Uterus (tissue), 4 donors: ENCODE data around the gene FAM110A. TPM values are rescaled to one million over a fixed set of nuclear protein-coding genes. Genes with fewer than 3 reads are reported as not detected.

Experiments used
- DNase-seq, 2 donors: peaks; one replicate each; pipeline ENCODE4 v3.0.0-alpha.2; 2019 to 2020
- H3K27ac ChIP-seq, 2 donors: fragments of 200-600 bp; sonication (generic); 1 replicate in 1 of 2; 2 replicates in 1 of 2; pipeline ENCODE4 v1.5.1; 2016 to 2018
- H3K27me3 ChIP-seq, 2 donors: fragments of 200-600 bp; sonication (generic); one replicate each; pipeline ENCODE4 v1.5.1; 2018 to 2019; ENCODE audit warnings: control low read depth in 1 of 2
- H3K36me3 ChIP-seq, 2 donors: fragments of 200-600 bp; sonication (generic); one replicate each; pipeline ENCODE4 v1.5.1; 2019; ENCODE audit warnings: control low read depth in 1 of 2
- H3K4me1 ChIP-seq, 2 donors: fragments of 200-600 bp; sonication (generic); one replicate each; pipeline ENCODE4 v1.5.1; 2018 to 2019; ENCODE audit warnings: control low read depth in 1 of 2
- H3K4me3 ChIP-seq, 2 donors: fragments of 200-600 bp; sonication (generic); 1 replicate in 1 of 2; 2 replicates in 1 of 2; pipeline ENCODE4 v1.5.1; 2018 to 2019; ENCODE audit warnings: mild to moderate bottlenecking in 1 of 2
- H3K9me3 ChIP-seq, 2 donors: fragments of 200-600 bp; sonication (generic); one replicate each; pipeline ENCODE4 v1.5.1; 2019; ENCODE audit warnings: control low read depth in 1 of 2
- CTCF ChIP-seq, 4 experiments: fragments of 200-600 bp in 2 of 4; fragments of 450-650 bp in 2 of 4; sonication (generic) in 2 of 4; IDR thresholded peaks; one replicate each; pipeline ENCODE4 v1.5.1; 2016 to 2019; ENCODE audit warnings: antibody characterized with exemption in 4 of 4, mild to moderate bottlenecking in 2 of 4, moderate library complexity in 1 of 4
- POLR2A ChIP-seq, 2 donors: fragments of 450-650 bp; IDR thresholded peaks; one replicate each; pipeline ENCODE4 v1.6.1; 2016; ENCODE audit warnings: antibody characterized with exemption in 2 of 2, mild to moderate bottlenecking in 1 of 2, moderate library complexity in 1 of 2
- intact Hi-C: fragments of 100-400 bp; cut with DNase I; formaldehyde crosslinking; loops from one replicate; pipeline ENCODE4 v1.15.1; 2023; ENCODE audit warnings: low total_unique reads
- total RNA-seq, 4 donors: library from RNA; depleted of rRNA in 3 of 4; stranded (reverse); fragments of >200 nt in 3 of 4; gene quantifications; one replicate each; pipeline versions ENCODE4 v1.1.0 to v1.2.4, GENCODE V29; 2014 to 2023
- donor health status: DM: yes; HTN: yes; CAD: no.

Gene FAM110A
- total RNA-seq, 4 donors from 2014 or later = 0.59 to 6.2 (median 4.0) TPM

GRCh38 chr20:830011-830521 lies 3.4 kb upstream of the FAM110A start:
- H3K9me3 ChIP-seq = no peaks in the 10 kb centered on the region
- H3K36me3 ChIP-seq = no peaks in the 10 kb centered on the region
- peaks cover 0 to 4% of the 10 kb centered on the region in 2 donors for H3K4me1 ChIP-seq
- TF ChIP-seq CTCF (IDR thresholded peaks at IDR 0.05) (no peak), POLR2A (IDR thresholded peaks at IDR 0.05) (no peak)
- H3K4me3 ChIP-seq = no peak overlapping the region
- intact Hi-C loops = no loop called here
- H3K27me3 ChIP-seq = no peaks in the 10 kb centered on the region
- DNase-seq = no peak
- no peak overlapping the region for H3K27ac ChIP-seq

GRCh38 chr20:831251-831650 lies 2.3 kb upstream of the FAM110A start:
- intact Hi-C loops = no loop called here
- Histone ChIP-seq H3K27ac (no peak overlapping the region), H3K4me1 (peaks cover 0 to 4% of the 10 kb centered on the region in 2 donors), H3K9me3 (no peaks in the 10 kb centered on the region), H3K27me3 (no peaks in the 10 kb centered on the region), H3K4me3 (no peak overlapping the region), H3K36me3 (no peaks in the 10 kb centered on the region)
- DNase-seq = no peak
- TF ChIP-seq POLR2A (IDR thresholded peaks at IDR 0.05) (no peak), CTCF (IDR thresholded peaks at IDR 0.05) (no peak)

GRCh38 chr20:831956-832355 lies 1.6 kb upstream of the FAM110A start:
- Histone ChIP-seq H3K27ac (no peak overlapping the region), H3K36me3 (no peaks in the 10 kb centered on the region), H3K4me3 (no peak overlapping the region), H3K27me3 (no peaks in the 10 kb centered on the region), H3K9me3 (no peaks in the 10 kb centered on the region), H3K4me1 (peaks cover 0 to 4% of the 10 kb centered on the region in 2 donors)
- TF ChIP-seq POLR2A (IDR thresholded peaks at IDR 0.05) (no peak), CTCF (IDR thresholded peaks at IDR 0.05) (no peak)
- intact Hi-C loops = no loop called here
- no peak for DNase-seq

- H3K27ac ChIP-seq = peak overlapping the region; percentile 52 to 66
- H3K36me3 ChIP-seq = no peaks in the 10 kb centered on the region
- H3K4me1 ChIP-seq = peaks cover 0 to 4% of the 10 kb centered on the region in 2 donors
- no peaks in the 10 kb centered on the region for H3K27me3 ChIP-seq
- no peak for DNase-seq
- no peaks in the 10 kb centered on the region for H3K9me3 ChIP-seq
- H3K4me3 ChIP-seq = peak overlapping the region; percentile 77 to 81
- TF ChIP-seq POLR2A (IDR thresholded peaks at IDR 0.05) = no peak
- no peak for TF ChIP-seq CTCF (IDR thresholded peaks at IDR 0.05)
- intact Hi-C loops = no loop called here
Measured at GRCh38 chr20:833121-833449, 430 bp upstream of the FAM110A start.

- no peak for DNase-seq
- intact Hi-C loops = no loop called here
Measured at GRCh38 chr20:834151-834746, 734 bp downstream of the FAM110A start.

More at GRCh38 chr20:834151-834746, 734 bp downstream of the FAM110A start:
- Histone ChIP-seq H3K27me3 (no peaks in the 10 kb centered on the region), H3K36me3 (no peaks in the 10 kb centered on the region), H3K4me3 (peak overlapping the region; percentile 77 to 81), H3K9me3 (no peaks in the 10 kb centered on the region), H3K4me1 (peaks cover 0 to 4% of the 10 kb centered on the region in 2 donors), H3K27ac (peak overlapping the region; percentile 79)
- no peak for TF ChIP-seq POLR2A (IDR thresholded peaks at IDR 0.05)
- no peak for TF ChIP-seq CTCF (IDR thresholded peaks at IDR 0.05)
